ACC112 (cell line): ENCODE results near the gene PRR20G.

ENCODE experiments used
- H2AFZ ChIP-seq: fragments of 200-600 bp; sonication (generic); one replicate; pipeline ENCODE4 v1.6.0; 2017; ENCODE audit warnings: antibody characterized with exemption, low read length; ENCODE audit not compliant: unreplicated experiment
- H3K27ac ChIP-seq: fragments of 200-600 bp; sonication (generic); 2 replicates; pipeline ENCODE4 v1.5.1; 2014; ENCODE audit warnings: low read depth, mild to moderate bottlenecking, antibody characterized with exemption, low read length, moderate library complexity
- H3K27me3 ChIP-seq: fragments of 200-600 bp; sonication (generic); 2 replicates; pipeline ENCODE4 v1.6.1; 2014; ENCODE audit warnings: mild to moderate bottlenecking, antibody characterized with exemption, low read length, moderate library complexity, mixed read lengths; ENCODE audit not compliant: insufficient read depth
- H3K36me3 ChIP-seq: fragments of 200-600 bp; sonication (generic); 2 replicates; pipeline ENCODE4 v1.6.1; 2016; ENCODE audit warnings: mild to moderate bottlenecking, antibody characterized with exemption, low read length, moderate library complexity, mixed read lengths; ENCODE audit not compliant: insufficient read depth
- H3K4me1 ChIP-seq: fragments of 200-600 bp; sonication (generic); one replicate; pipeline ENCODE4 v1.6.1; 2016; ENCODE audit warnings: low read length, mixed read lengths; ENCODE audit not compliant: insufficient read depth, unreplicated experiment, control insufficient read depth
- H3K4me3 ChIP-seq: fragments of 200-600 bp; sonication (generic); 2 replicates; pipeline ENCODE4 v1.5.1; 2014; ENCODE audit warnings: mild to moderate bottlenecking, low read depth, low read length
- H3K79me2 ChIP-seq: fragments of 200-600 bp; sonication (generic); one replicate; pipeline ENCODE4 v1.6.0; 2016; ENCODE audit warnings: low read length; ENCODE audit not compliant: control insufficient read depth, unreplicated experiment, insufficient read depth

The PRR20G gene

GRCh38 chr3:127255516-127255915 is 32.3 kb downstream of the PRR20G start:
- Histone ChIP-seq H3K4me1 (no peaks in the 10 kb centered on the region), H3K36me3 (no peaks in the 10 kb centered on the region), H3K27ac (no peak overlapping the region), H3K79me2 (no peaks in the 10 kb centered on the region), H2AFZ (no peak overlapping the region), H3K27me3 (peaks cover 78% of the 10 kb centered on the region), H3K4me3 (no peak overlapping the region)

- Histone ChIP-seq H3K79me2 (no peaks in the 10 kb centered on the region), H3K4me3 (no peak overlapping the region), H3K4me1 (no peaks in the 10 kb centered on the region), H3K36me3 (no peaks in the 10 kb centered on the region), H3K27ac (no peak overlapping the region), H3K27me3 (peaks cover 70% of the 10 kb centered on the region), H2AFZ (no peak overlapping the region)
Observed at GRCh38 chr3:127254730-127255129, 33.1 kb downstream of the PRR20G start.

GRCh38 chr3:127254033-127254644 is 33.7 kb downstream of the PRR20G start:
- Histone ChIP-seq H3K4me1 (no peaks in the 10 kb centered on the region), H3K27ac (no peak overlapping the region), H3K4me3 (no peak overlapping the region), H3K27me3 (peaks cover 64% of the 10 kb centered on the region), H2AFZ (no peak overlapping the region), H3K36me3 (no peaks in the 10 kb centered on the region), H3K79me2 (no peaks in the 10 kb centered on the region)

GRCh38 chr3:127253491-127253890 is 34.4 kb downstream of the PRR20G start:
- Histone ChIP-seq H3K4me3 (no peak overlapping the region), H3K27ac (no peak overlapping the region), H2AFZ (no peak overlapping the region), H3K4me1 (no peaks in the 10 kb centered on the region), H3K27me3 (peaks cover 58% of the 10 kb centered on the region), H3K36me3 (no peaks in the 10 kb centered on the region), H3K79me2 (no peaks in the 10 kb centered on the region)

- no peak overlapping the region for H3K4me3 ChIP-seq
- no peaks in the 10 kb centered on the region for H3K4me1 ChIP-seq
- no peaks in the 10 kb centered on the region for H3K36me3 ChIP-seq
- no peak overlapping the region for H2AFZ ChIP-seq
- peaks cover 52% of the 10 kb centered on the region for H3K27me3 ChIP-seq
- no peak overlapping the region for H3K27ac ChIP-seq
- H3K79me2 ChIP-seq: no peaks in the 10 kb centered on the region
Observed at GRCh38 chr3:127252446-127252845, 35.4 kb downstream of the PRR20G start.

- Histone ChIP-seq H3K36me3 (no peaks in the 10 kb centered on the region), H2AFZ (no peak overlapping the region), H3K27ac (no peak overlapping the region), H3K4me3 (no peak overlapping the region), H3K4me1 (no peaks in the 10 kb centered on the region), H3K27me3 (peaks cover 38% of the 10 kb centered on the region), H3K79me2 (no peaks in the 10 kb centered on the region)
Observed at GRCh38 chr3:127250032-127250431, 37.8 kb downstream of the PRR20G start.

- H3K27ac ChIP-seq: no peak overlapping the region
- no peaks in the 10 kb centered on the region for H3K36me3 ChIP-seq
- peaks cover 16% of the 10 kb centered on the region for H3K27me3 ChIP-seq
- no peak overlapping the region for H2AFZ ChIP-seq
- no peaks in the 10 kb centered on the region for H3K79me2 ChIP-seq
- H3K4me3 ChIP-seq: no peak overlapping the region
- no peaks in the 10 kb centered on the region for H3K4me1 ChIP-seq
Observed at GRCh38 chr3:127247292-127247691, 40.6 kb downstream of the PRR20G start.

GRCh38 chr3:127238602-127239001 is 49.2 kb downstream of the PRR20G start:
- Histone ChIP-seq H3K79me2 (no peaks in the 10 kb centered on the region), H3K4me1 (no peaks in the 10 kb centered on the region), H2AFZ (no peak overlapping the region), H3K36me3 (no peaks in the 10 kb centered on the region), H3K27me3 (peaks cover 43% of the 10 kb centered on the region), H3K4me3 (no peak overlapping the region), H3K27ac (no peak overlapping the region)

GRCh38 chr3:127237835-127238234 is 50.0 kb downstream of the PRR20G start:
- H2AFZ ChIP-seq: no peak overlapping the region
- H3K79me2 ChIP-seq: no peaks in the 10 kb centered on the region
- H3K27me3 ChIP-seq: peaks cover 43% of the 10 kb centered on the region
- H3K4me3 ChIP-seq: no peak overlapping the region
- H3K4me1 ChIP-seq: no peaks in the 10 kb centered on the region
- H3K27ac ChIP-seq: no peak overlapping the region
- no peaks in the 10 kb centered on the region for H3K36me3 ChIP-seq

- Histone ChIP-seq H3K36me3 (no peaks in the 10 kb centered on the region), H3K79me2 (no peaks in the 10 kb centered on the region), H3K27me3 (peaks cover 34% of the 10 kb centered on the region), H3K4me3 (no peak overlapping the region), H3K27ac (no peak overlapping the region), H3K4me1 (no peaks in the 10 kb centered on the region), H2AFZ (no peak overlapping the region)
Observed at GRCh38 chr3:127235706-127236105, 52.1 kb downstream of the PRR20G start.

- no peak overlapping the region for H2AFZ ChIP-seq
- no peaks in the 10 kb centered on the region for H3K36me3 ChIP-seq
- H3K79me2 ChIP-seq: no peaks in the 10 kb centered on the region
- H3K27ac ChIP-seq: no peak overlapping the region
- H3K27me3 ChIP-seq: peaks cover 25% of the 10 kb centered on the region
- H3K4me1 ChIP-seq: no peaks in the 10 kb centered on the region
- no peak overlapping the region for H3K4me3 ChIP-seq
Observed at GRCh38 chr3:127234778-127235177, 53.1 kb downstream of the PRR20G start.
